Measurements from ENCODE around the gene LENG1.

LENG1 gene

GRCh38 chr19:54179262-54179852 is 19.8 kb upstream of the LENG1 start:
- H4K20me1 ChIP-seq (ENCODE audit: insufficient read depth, low read length) = no peaks in the 10 kb centered on the region
- TF ChIP-seq CTCF (IDR thresholded peaks at IDR 0.05; ENCODE audit: low read depth, low read length) (no peak), EZH2phosphoT487 (IDR thresholded peaks at IDR 0.05; ENCODE audit: low read depth) (no peak)
- no peak overlapping the region for H3K4me2 ChIP-seq (ENCODE audit: low read length)
- H3K9ac ChIP-seq (ENCODE audit: low read length) = no peak overlapping the region
- no peak overlapping the region for H3K4me3 ChIP-seq (ENCODE audit: low read length)
- H3K79me2 ChIP-seq (ENCODE audit: low read length) = no peaks in the 10 kb centered on the region
- no peaks in the 10 kb centered on the region for H3K9me3 ChIP-seq (ENCODE audit: insufficient read depth, low read length)
- H3K4me1 ChIP-seq (ENCODE audit: low read length) = no peaks in the 10 kb centered on the region
- H3K27ac ChIP-seq (ENCODE audit: low read length) = no peak overlapping the region
- H3K27me3 ChIP-seq (ENCODE audit: low read depth, low read length) = no peaks in the 10 kb centered on the region
- H3K36me3 ChIP-seq (replicated peaks; ENCODE audit: low read depth, low read length) = peaks cover 23% of the 10 kb centered on the region
- no peak overlapping the region for H2AFZ ChIP-seq (ENCODE audit: low read depth, low read length)

- H4K20me1 ChIP-seq (ENCODE audit: insufficient read depth, low read length) = no peaks in the 10 kb centered on the region
- no peak overlapping the region for H3K4me2 ChIP-seq (ENCODE audit: low read length)
- H3K79me2 ChIP-seq (ENCODE audit: low read length) = no peaks in the 10 kb centered on the region
- TF ChIP-seq CTCF (IDR thresholded peaks at IDR 0.05; ENCODE audit: low read depth, low read length) (no peak), EZH2phosphoT487 (IDR thresholded peaks at IDR 0.05; ENCODE audit: low read depth) (no peak)
- no peaks in the 10 kb centered on the region for H3K4me1 ChIP-seq (ENCODE audit: low read length)
- no peak overlapping the region for H2AFZ ChIP-seq (ENCODE audit: low read depth, low read length)
- no peak overlapping the region for H3K27ac ChIP-seq (ENCODE audit: low read length)
- H3K27me3 ChIP-seq (ENCODE audit: low read depth, low read length) = no peaks in the 10 kb centered on the region
- peaks cover 23% of the 10 kb centered on the region for H3K36me3 ChIP-seq (replicated peaks; ENCODE audit: low read depth, low read length)
- no peaks in the 10 kb centered on the region for H3K9me3 ChIP-seq (ENCODE audit: insufficient read depth, low read length)
- no peak overlapping the region for H3K4me3 ChIP-seq (ENCODE audit: low read length)
- H3K9ac ChIP-seq (ENCODE audit: low read length) = no peak overlapping the region
Measured at GRCh38 chr19:54178581-54179261, 19.2 kb upstream of the LENG1 start.

GRCh38 chr19:54173951-54174834 is 14.7 kb upstream of the LENG1 start:
- Histone ChIP-seq H2AFZ (ENCODE audit: low read depth, low read length) (no peak overlapping the region), H4K20me1 (ENCODE audit: insufficient read depth, low read length) (no peaks in the 10 kb centered on the region), H3K9me3 (ENCODE audit: insufficient read depth, low read length) (no peaks in the 10 kb centered on the region), H3K36me3 (replicated peaks; ENCODE audit: low read depth, low read length) (peaks cover 7% of the 10 kb centered on the region), H3K27ac (ENCODE audit: low read length) (no peak overlapping the region), H3K27me3 (ENCODE audit: low read depth, low read length) (no peaks in the 10 kb centered on the region), H3K9ac (ENCODE audit: low read length) (no peak overlapping the region), H3K4me2 (ENCODE audit: low read length) (no peak overlapping the region), H3K79me2 (ENCODE audit: low read length) (no peaks in the 10 kb centered on the region), H3K4me1 (ENCODE audit: low read length) (peaks cover 4% of the 10 kb centered on the region; the same call in 1 of the 2 replicates), H3K4me3 (ENCODE audit: low read length) (no peak overlapping the region)
- TF ChIP-seq EZH2phosphoT487 (IDR thresholded peaks at IDR 0.05; ENCODE audit: low read depth) = no peak
- TF ChIP-seq CTCF (IDR thresholded peaks at IDR 0.05; ENCODE audit: low read depth, low read length) = no peak

GRCh38 chr19:54173359-54173699 is 13.8 kb upstream of the LENG1 start:
- Histone ChIP-seq H3K9me3 (ENCODE audit: insufficient read depth, low read length) (no peaks in the 10 kb centered on the region), H3K27ac (ENCODE audit: low read length) (no peak overlapping the region), H3K9ac (ENCODE audit: low read length) (no peak overlapping the region), H3K27me3 (ENCODE audit: low read depth, low read length) (no peaks in the 10 kb centered on the region), H3K4me2 (ENCODE audit: low read length) (no peak overlapping the region), H3K36me3 (replicated peaks; ENCODE audit: low read depth, low read length) (peaks cover 3% of the 10 kb centered on the region), H4K20me1 (ENCODE audit: insufficient read depth, low read length) (no peaks in the 10 kb centered on the region), H2AFZ (ENCODE audit: low read depth, low read length) (no peak overlapping the region), H3K79me2 (ENCODE audit: low read length) (no peaks in the 10 kb centered on the region), H3K4me1 (ENCODE audit: low read length) (peaks cover 5% of the 10 kb centered on the region; the same call in 1 of the 2 replicates), H3K4me3 (ENCODE audit: low read length) (no peak overlapping the region)
- TF ChIP-seq EZH2phosphoT487 (IDR thresholded peaks at IDR 0.05; ENCODE audit: low read depth) (no peak), CTCF (IDR thresholded peaks at IDR 0.05; ENCODE audit: low read depth, low read length) (no peak)

Data from OCI-LY3 (cell line).